Activated CD8-positive, alpha-beta memory T cell treated with anti-CD3 and anti-CD28 coated beads, Interleukin-2, amount 10 ng/mL, durations not matched to agents 7 days and 5 days (primary cell): ENCODE results near the gene PGA4. TPM values are rescaled to one million over a fixed set of nuclear protein-coding genes. Genes with fewer than 3 reads are reported as not detected.
"Not testable (repeated sequence)": the region's sequence is repeated elsewhere in the genome, so short reads cannot be mapped to it uniquely, and the experiment has no call there.

ENCODE experiments used
- ATAC-seq: fragments of 150-1000 bp; cut with Tn5 transposase; one replicate; pipeline ENCODE4 v1.10.0; 2021; ENCODE audit warnings: moderate library complexity
- CTCF ChIA-PET: fragments of 350-600 bp; sonication (Branson Sonifier 250); formaldehyde crosslinking; loops from one replicate; lab custom pipeline; 2021; ENCODE audit warnings: antibody characterized with exemption; lab: Charles Lee
- DNase-seq: peaks from one replicate; pipeline ENCODE4 v3.0.0-alpha.2; 2020
- H3K27ac Mint-ChIP-seq: one replicate; pipeline ENCODE4 v1.8.0; 2021; ENCODE audit warnings: mild to moderate bottlenecking, mixed read lengths
- H3K27me3 Mint-ChIP-seq: one replicate; pipeline ENCODE4 v1.8.0; 2021; ENCODE audit warnings: mixed read lengths
- H3K36me3 Mint-ChIP-seq: one replicate; pipeline ENCODE4 v1.8.0; 2021; ENCODE audit warnings: mild to moderate bottlenecking, mixed read lengths
- H3K4me1 Mint-ChIP-seq: one replicate; pipeline ENCODE4 v1.8.0; 2021; ENCODE audit warnings: mixed read lengths
- H3K4me3 Mint-ChIP-seq: one replicate; pipeline ENCODE4 v1.8.0; 2021; ENCODE audit warnings: mild to moderate bottlenecking, moderate library complexity, mixed read lengths
- H3K9me3 Mint-ChIP-seq: one replicate; pipeline ENCODE4 v1.8.0; 2022; ENCODE audit warnings: low read depth, mixed read lengths
- total RNA-seq, 2 experiments: library from RNA; stranded (reverse); gene quantifications; one replicate each; pipeline ENCODE4 v1.2.3, GENCODE V29; 2021

Gene PGA4
- total RNA-seq: not detected

GRCh38 chr11:61222047-61222446 lies at the start of gene PGA4:
TSS of gene PGA4 (plus strand) at chr11:61222347. CDS start at chr11:61222401, 54 bp downstream.
- H3K36me3 Mint-ChIP-seq, H3K9me3 Mint-ChIP-seq, H3K27me3 Mint-ChIP-seq, DNase-seq, H3K4me3 Mint-ChIP-seq, H3K4me1 Mint-ChIP-seq, ATAC-seq, CTCF ChIA-PET, H3K27ac Mint-ChIP-seq: not testable (repeated sequence)

GRCh38 chr11:61172356-61172755 lies 49.8 kb upstream of the PGA4 start:
- Mint-ChIP-seq H3K27me3 (peaks cover 14% of the 10 kb centered on the region), H3K27ac (no peak overlapping the region), H3K9me3 (peaks cover 7% of the 10 kb centered on the region), H3K4me3 (no peak overlapping the region), H3K36me3 (no peaks in the 10 kb centered on the region), H3K4me1 (peaks cover 20% of the 10 kb centered on the region)
- ATAC-seq: no peak
- DNase-seq: no peak
- CTCF ChIA-PET: interaction anchor here (0.8 to 1.7 kb wide), 2 partner anchors 25 to 341 kb away, joined by 3 read pairs; no protein-coding TSS in a partner anchor

DNA sequence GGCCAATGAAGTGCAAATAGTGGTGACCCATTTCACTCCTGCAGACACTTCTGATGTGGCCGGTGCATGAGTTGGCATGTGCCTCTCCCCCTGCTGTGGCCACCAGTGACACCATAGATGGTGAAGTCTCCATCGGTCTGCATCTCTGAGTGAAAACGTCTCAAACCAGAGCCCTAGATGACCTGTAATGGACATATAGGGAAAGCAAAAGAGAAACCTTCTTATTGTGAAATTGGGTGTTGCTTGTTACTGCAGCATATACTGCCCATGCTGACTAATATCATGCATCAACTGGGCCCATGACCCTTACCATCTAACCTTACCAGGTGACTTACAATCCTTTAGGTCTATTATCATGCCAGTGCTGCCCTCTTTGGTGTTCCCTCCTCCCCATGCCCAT lies 49.3 kb upstream of the PGA4 start:
- Mint-ChIP-seq H3K9me3 (peaks cover 7% of the 10 kb centered on the region), H3K36me3 (no peaks in the 10 kb centered on the region), H3K27ac (no peak overlapping the region), H3K4me3 (no peak overlapping the region), H3K4me1 (peaks cover 15% of the 10 kb centered on the region), H3K27me3 (peaks cover 14% of the 10 kb centered on the region)
- CTCF ChIA-PET: no interaction called here
- ATAC-seq (no peak), DNase-seq (no peak)

DNA sequence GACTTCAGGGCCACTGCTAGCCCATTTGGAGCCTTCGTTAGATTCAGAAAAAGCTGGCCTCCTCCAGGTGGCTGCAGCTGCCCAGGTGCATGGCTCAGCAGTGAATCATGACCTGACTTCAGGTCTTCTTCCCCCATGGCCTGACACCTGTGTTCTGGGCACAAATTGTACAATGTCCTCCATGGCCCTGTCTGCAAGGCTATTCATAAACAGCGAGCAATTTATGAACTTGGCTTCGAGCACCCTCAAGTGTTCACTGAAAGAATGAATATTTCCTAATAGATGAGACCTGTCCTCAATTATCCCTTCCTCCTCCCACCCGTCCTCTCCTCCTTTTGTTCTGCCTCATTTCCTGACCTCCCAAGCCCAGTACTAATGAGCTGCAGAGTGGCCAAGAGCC lies 48.7 kb upstream of the PGA4 start:
- ATAC-seq: no peak
- Mint-ChIP-seq H3K4me1 (peaks cover 11% of the 10 kb centered on the region), H3K4me3 (no peak overlapping the region), H3K9me3 (peaks cover 7% of the 10 kb centered on the region), H3K36me3 (no peaks in the 10 kb centered on the region), H3K27ac (no peak overlapping the region), H3K27me3 (peaks cover 14% of the 10 kb centered on the region)
- CTCF ChIA-PET: interaction anchor here (0.9 to 1.3 kb wide), 2 partner anchors 11 to 14 kb away, joined by 3 read pairs; no protein-coding TSS in a partner anchor
- DNase-seq: no peak

- H3K9me3 Mint-ChIP-seq: peaks cover 7% of the 10 kb centered on the region
- no peaks in the 10 kb centered on the region for H3K36me3 Mint-ChIP-seq
- H3K27ac Mint-ChIP-seq: no peak overlapping the region
- H3K4me1 Mint-ChIP-seq: peaks cover 6% of the 10 kb centered on the region
- ATAC-seq (no peak), DNase-seq (no peak)
- H3K4me3 Mint-ChIP-seq: no peak overlapping the region
- H3K27me3 Mint-ChIP-seq: peaks cover 16% of the 10 kb centered on the region
- CTCF ChIA-PET: interaction anchor here (0.6 to 1.3 kb wide), 3 partner anchors 10 to 350 kb away, joined by 3 read pairs; no protein-coding TSS in a partner anchor
Measured at GRCh38 chr11:61174273-61174672, 47.9 kb upstream of the PGA4 start.

DNA sequence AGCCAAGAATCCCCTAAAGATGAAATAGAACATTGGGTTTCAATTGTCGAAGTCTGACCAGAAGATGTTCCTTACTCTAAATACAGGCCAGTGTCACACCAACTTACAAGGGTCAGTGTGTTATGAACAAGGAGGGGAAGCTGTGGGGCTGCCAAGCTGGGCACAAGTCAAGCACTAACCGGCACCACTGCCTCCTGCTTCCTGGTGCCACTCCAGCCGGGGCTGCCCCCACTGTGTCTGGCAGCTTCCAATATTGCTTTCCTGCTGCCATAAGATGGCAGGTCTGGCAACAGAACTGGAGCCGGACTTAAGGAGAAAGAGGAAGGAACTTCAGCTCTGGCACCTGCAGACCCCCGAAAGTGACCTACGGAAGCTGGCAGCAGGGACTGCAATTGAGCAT lies 47.2 kb upstream of the PGA4 start:
- DNase-seq (no peak), ATAC-seq (no peak)
- Mint-ChIP-seq H3K9me3 (peaks cover 7% of the 10 kb centered on the region), H3K36me3 (no peaks in the 10 kb centered on the region), H3K27me3 (peaks cover 20% of the 10 kb centered on the region), H3K4me1 (peaks cover 6% of the 10 kb centered on the region), H3K27ac (no peak overlapping the region), H3K4me3 (no peak overlapping the region)
- CTCF ChIA-PET: interaction anchor here (1.1 to 1.5 kb wide), 3 partner anchors 13 to 259 kb away, joined by 3 to 7 read pairs (median 4); no protein-coding TSS in a partner anchor

DNA sequence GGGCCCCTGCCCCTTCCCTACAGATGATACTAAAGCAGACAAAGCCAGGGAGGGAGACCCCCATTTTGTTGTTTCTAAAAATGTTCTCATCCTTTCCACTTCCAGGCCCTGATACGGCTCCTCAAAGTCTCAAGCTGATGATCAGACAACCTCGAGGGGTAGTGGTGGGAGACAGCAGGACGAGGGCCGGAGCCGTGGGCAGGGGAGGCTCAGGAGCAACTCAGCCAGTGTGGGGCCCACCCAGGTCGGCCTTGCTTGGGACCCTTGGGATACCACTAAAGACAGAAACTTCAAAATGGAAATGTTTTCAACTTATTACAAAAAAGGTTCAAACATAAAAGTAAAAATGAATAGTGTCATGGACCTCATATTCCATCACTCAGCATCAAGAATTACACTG lies 45.7 kb upstream of the PGA4 start:
- Mint-ChIP-seq H3K27me3 (peaks cover 20% of the 10 kb centered on the region), H3K4me1 (peaks cover 6% of the 10 kb centered on the region), H3K27ac (no peak overlapping the region), H3K4me3 (no peak overlapping the region), H3K36me3 (no peaks in the 10 kb centered on the region), H3K9me3 (peaks cover 7% of the 10 kb centered on the region)
- no peak for DNase-seq
- CTCF ChIA-PET: interaction anchor here (0.6 to 1.3 kb wide), 2 partner anchors 11 to 261 kb away, joined by 3 read pairs; no protein-coding TSS in a partner anchor
- ATAC-seq: no peak

DNA sequence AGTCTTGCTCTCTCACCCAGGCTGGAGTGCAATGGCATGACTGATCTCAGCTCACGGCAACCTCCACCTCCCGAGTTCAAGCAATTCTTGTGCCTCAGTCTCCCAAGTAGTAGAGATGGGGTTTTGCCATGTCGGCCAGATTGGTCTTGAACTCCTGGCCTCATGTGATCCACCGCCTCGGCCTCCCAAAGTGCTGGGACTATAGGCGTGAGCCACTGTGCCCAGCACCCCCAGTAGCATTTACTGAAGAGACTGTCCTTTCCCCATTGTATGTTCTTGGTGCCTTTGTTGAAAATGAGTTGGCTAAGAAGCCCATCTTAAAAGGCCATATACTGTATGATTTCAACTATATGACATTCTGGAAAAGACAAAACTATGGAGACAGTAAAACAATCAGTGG lies 41.9 kb upstream of the PGA4 start:
- H3K4me1 Mint-ChIP-seq, CTCF ChIA-PET, ATAC-seq, H3K4me3 Mint-ChIP-seq, H3K9me3 Mint-ChIP-seq, H3K27ac Mint-ChIP-seq, DNase-seq, H3K36me3 Mint-ChIP-seq: not testable (repeated sequence)
- peaks cover 11% of the 10 kb centered on the region for H3K27me3 Mint-ChIP-seq

- no peak for DNase-seq
- no peaks in the 10 kb centered on the region for H3K4me1 Mint-ChIP-seq
- H3K4me3 Mint-ChIP-seq: no peak overlapping the region
- peaks cover 6% of the 10 kb centered on the region for H3K27me3 Mint-ChIP-seq
- H3K9me3 Mint-ChIP-seq: no peaks in the 10 kb centered on the region
- CTCF ChIA-PET: no interaction called here
- no peak overlapping the region for H3K27ac Mint-ChIP-seq
- no peak for ATAC-seq
- no peaks in the 10 kb centered on the region for H3K36me3 Mint-ChIP-seq
Measured at GRCh38 chr11:61181489-61181888, 40.7 kb upstream of the PGA4 start.

- no peaks in the 10 kb centered on the region for H3K9me3 Mint-ChIP-seq
- DNase-seq: no peak
- peaks cover 2% of the 10 kb centered on the region for H3K4me1 Mint-ChIP-seq
- H3K27ac Mint-ChIP-seq: no peak overlapping the region
- H3K36me3 Mint-ChIP-seq: no peaks in the 10 kb centered on the region
- H3K27me3 Mint-ChIP-seq: peaks cover 6% of the 10 kb centered on the region
- ATAC-seq: no peak
- H3K4me3 Mint-ChIP-seq: no peak overlapping the region
- CTCF ChIA-PET: interaction anchor here (0.6 to 1.2 kb wide), 2 partner anchors 10 to 54 kb away, joined by 3 read pairs; no protein-coding TSS in a partner anchor
Measured at GRCh38 chr11:61183645-61184044, 38.5 kb upstream of the PGA4 start.

- no peak for ATAC-seq
- no peak for DNase-seq
- no peaks in the 10 kb centered on the region for H3K9me3 Mint-ChIP-seq
- no peaks in the 10 kb centered on the region for H3K36me3 Mint-ChIP-seq
- peaks cover 2% of the 10 kb centered on the region for H3K4me1 Mint-ChIP-seq
- CTCF ChIA-PET: interaction anchor here (0.9 to 3.3 kb wide), 21 partner anchors 8 to 412 kb away, joined by 3 to 26 read pairs (median 6); partner anchors contain the start of genes TMEM109 and VWCE
- peaks cover 5% of the 10 kb centered on the region for H3K27me3 Mint-ChIP-seq
- no peak overlapping the region for H3K27ac Mint-ChIP-seq
- no peak overlapping the region for H3K4me3 Mint-ChIP-seq
Measured at GRCh38 chr11:61186504-61186903, 35.6 kb upstream of the PGA4 start.

- no peak overlapping the region for H3K4me3 Mint-ChIP-seq
- peak; percentile 84 for DNase-seq
- peak; percentile 95 for ATAC-seq
- peaks cover 2% of the 10 kb centered on the region for H3K4me1 Mint-ChIP-seq
- peaks cover 10% of the 10 kb centered on the region for H3K27me3 Mint-ChIP-seq
- no peaks in the 10 kb centered on the region for H3K36me3 Mint-ChIP-seq
- CTCF ChIA-PET: interaction anchor here (0.6 to 3.3 kb wide), 44 partner anchors 9 to 413 kb away, joined by 3 to 26 read pairs (median 4); partner anchors contain the start of genes CD5, VPS37C and VWCE
- no peaks in the 10 kb centered on the region for H3K9me3 Mint-ChIP-seq
- H3K27ac Mint-ChIP-seq: no peak overlapping the region
Measured at GRCh38 chr11:61187505-61188130, 34.5 kb upstream of the PGA4 start.

- H3K27ac Mint-ChIP-seq: no peak overlapping the region
- ATAC-seq: no peak
- H3K27me3 Mint-ChIP-seq: peaks cover 19% of the 10 kb centered on the region
Measured at GRCh38 chr11:61189933-61190332, 32.2 kb upstream of the PGA4 start.

DNA sequence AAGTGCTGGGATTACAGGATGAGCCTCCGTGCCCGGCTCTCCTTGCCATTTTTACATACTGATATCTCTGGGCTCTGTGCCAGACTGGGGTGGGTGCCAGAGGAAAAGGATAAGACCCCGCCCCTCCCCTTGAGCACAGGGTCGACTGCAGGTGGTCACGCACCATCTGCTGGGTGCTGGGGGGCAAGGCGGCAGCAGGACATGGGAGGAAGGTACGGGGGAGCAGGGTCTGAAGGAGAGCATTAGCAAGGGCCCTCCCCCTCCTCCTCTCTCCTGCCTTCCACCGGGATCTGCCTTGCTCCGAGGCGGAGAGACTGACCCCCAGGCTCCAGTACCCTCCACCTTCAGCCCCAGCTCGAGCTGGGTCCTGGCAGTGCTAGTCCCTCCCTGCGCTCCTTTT lies 28.6 kb upstream of the PGA4 start:
- CTCF ChIA-PET: interaction anchor here (0.7 kb wide), 1 partner anchor 456 kb away, joined by 3 read pairs; no protein-coding TSS in a partner anchor

More at GRCh38 chr11:61189933-61190332, 32.2 kb upstream of the PGA4 start:
- no peak for DNase-seq
- no peaks in the 10 kb centered on the region for H3K9me3 Mint-ChIP-seq
- CTCF ChIA-PET: interaction anchor here (1.3 kb wide), 1 partner anchor 78 kb away, joined by 3 read pairs; no protein-coding TSS in a partner anchor
- no peaks in the 10 kb centered on the region for H3K36me3 Mint-ChIP-seq
- H3K4me3 Mint-ChIP-seq: no peak overlapping the region
- peaks cover 2% of the 10 kb centered on the region for H3K4me1 Mint-ChIP-seq

More for the DNA sequence above, 28.6 kb upstream of the PGA4 start:
- Mint-ChIP-seq H3K27ac (no peak overlapping the region), H3K4me1 (no peaks in the 10 kb centered on the region), H3K9me3 (no peaks in the 10 kb centered on the region), H3K36me3 (no peaks in the 10 kb centered on the region), H3K27me3 (peaks cover 30% of the 10 kb centered on the region), H3K4me3 (no peak overlapping the region)
- DNase-seq: no peak
- ATAC-seq: no peak
